HepG2 (cell line): ENCODE data around the gene ING1. TPM values are rescaled to one million over a fixed set of nuclear protein-coding genes. Genes with fewer than 3 reads are reported as not detected.
"Not testable (repeated sequence)": the region's sequence is repeated elsewhere in the genome, so short reads cannot be mapped to it uniquely, and the experiment has no call there.

ENCODE experiments used
- ATAC-seq: fragments of 200-7000 bp; cut with Tn5 transposase; 3 replicates; pipeline ENCODE4 v1.9.1; 2020; ENCODE audit warnings: mild to moderate bottlenecking, moderate library complexity
- BruUV-seq: library from RNA; stranded (reverse); fragments of 400-500 nt; replicated peaks from 2 replicates; lab custom pipeline; 2021; lab: Mats Ljungman, UMichigan
- CTCF ChIA-PET: fragments of 300-600 bp; formaldehyde crosslinking; extraction: SDS; loops from one replicate; lab custom pipeline; 2021; ENCODE audit warnings: low total read pairs, inconsistent platforms, low intra/inter-chr PET ratio; lab: Yijun Ruan, JAX
- POLR2A ChIA-PET: fragments of 350-600 bp; sonication (Branson Sonifier 250); formaldehyde crosslinking; loops from one replicate; lab custom pipeline; 2020; ENCODE audit warnings: antibody characterized with exemption, inconsistent platforms; lab: Yijun Ruan, JAX
- DNase-seq: peaks from one replicate; pipeline ENCODE4 v3.0.0-alpha.2; 2015; ENCODE audit warnings: low spot score
- FAIRE-seq: peaks from 3 replicates; lab custom pipeline; 2011; peaks lifted over from hg19 to GRCh38; lab: Jason Lieb, UNC
- H2AFZ ChIP-seq: one replicate; pipeline ENCODE4 v1.6.1; 2011; ENCODE audit warnings: low read length, inconsistent platforms
- H3K27ac ChIP-seq: fragments of 300-600 bp; 3 replicates; pipeline ENCODE4 v1.8.0; 2011; ENCODE audit warnings: mixed run types, mild to moderate bottlenecking, mixed read lengths, low read length, inconsistent platforms; ENCODE audit not compliant: insufficient read depth; ENCODE audit errors: extremely low read length
- H3K27me3 ChIP-seq, 2 experiments: fragments of 200-600 bp in 1 of 2; 2 replicates in 1 of 2; 3 replicates in 1 of 2; pipeline versions ENCODE4 v1.6.0 to v1.8.0; 2011; ENCODE audit warnings: low read length in 2 of 2, mild to moderate bottlenecking in 2 of 2, moderate library complexity in 2 of 2, inconsistent platforms in 1 of 2; ENCODE audit not compliant: insufficient read depth in 2 of 2, control insufficient read depth in 1 of 2
- H3K36me3 ChIP-seq, 2 experiments: fragments of 200-600 bp in 1 of 2; replicated peaks in 1 of 2; 2 replicates in 1 of 2; 3 replicates in 1 of 2; pipeline versions ENCODE4 v1.5.1 to v1.8.0; 2011; ENCODE audit warnings: low read length in 2 of 2, inconsistent platforms in 1 of 2; ENCODE audit not compliant: insufficient read depth in 2 of 2, control insufficient read depth in 1 of 2
- H3K4me1 ChIP-seq: 2 replicates; pipeline ENCODE4 v1.5.1; 2012; ENCODE audit warnings: low read length, inconsistent platforms; ENCODE audit not compliant: insufficient read depth
- H3K4me2 ChIP-seq: 2 replicates; pipeline ENCODE4 v1.6.0; 2011; ENCODE audit warnings: low read depth, low read length, inconsistent platforms
- H3K4me3 ChIP-seq, 3 experiments: fragments of 200-600 bp in 1 of 3; sonication (generic), shearing (Covaris generic) in 1 of 3; replicated peaks in 1 of 3; 2 replicates each; pipeline ENCODE4 v1.5.1; 2011 to 2016; ENCODE audit warnings: low read length in 3 of 3, inconsistent platforms in 2 of 3, low read depth in 2 of 3, mild to moderate bottlenecking in 2 of 3, control low read depth in 1 of 3, mixed read lengths in 1 of 3; ENCODE audit not compliant: insufficient read depth in 1 of 3
- H3K79me2 ChIP-seq: one replicate; pipeline ENCODE4 v1.6.1; 2011; ENCODE audit warnings: low read length, inconsistent platforms; ENCODE audit not compliant: insufficient read depth
- H3K9ac ChIP-seq: 2 replicates; pipeline ENCODE4 v1.6.0; 2011; ENCODE audit warnings: mild to moderate bottlenecking, low read depth, low read length, inconsistent platforms; ENCODE audit not compliant: insufficient read depth
- H3K9me3 ChIP-seq: 2 replicates; pipeline ENCODE4 v1.5.1; 2012; ENCODE audit warnings: mild to moderate bottlenecking, low read length
- H4K20me1 ChIP-seq: 2 replicates; pipeline ENCODE4 v1.6.0; 2011; ENCODE audit warnings: inconsistent platforms, mild to moderate bottlenecking, low read length, moderate library complexity; ENCODE audit not compliant: insufficient read depth
- ZNF326 ChIP-seq: sonication (generic); formaldehyde crosslinking; IDR thresholded peaks from 2 replicates; pipeline ENCODE4 v1.4.0; 2020; ENCODE audit warnings: missing genetic modification reagents, borderline replicate concordance
- WGBS: methylation state at CpG from one replicate; pipeline ENCODE4 v1.1.6; 2017; ENCODE audit warnings: low lambda C conversion rate; 5-methylcytosine and 5-hydroxymethylcytosine counted together
- in situ Hi-C: cut with HindIII; loops from 2 replicates; pipeline ENCODE4 v1.10.0; 2017; ENCODE audit warnings: low pct_unique_long_range_greater_than_20kb; ENCODE audit not compliant: extremely low pct_ligation_motif_present
- intact Hi-C: fragments of 100-400 bp; cut with micrococcal nuclease; formaldehyde crosslinking; loops from one replicate; pipeline ENCODE4 v1.10.0; 2022; ENCODE audit not compliant: unreplicated experiment
- polyA plus RNA-seq, 8 experiments: library from polyadenylated mRNA; depleted of rRNA in 3 of 8; stranded (reverse) in 7 of 8; unstranded in 1 of 8; fragments of >200 nt; fragmentation: Illumina TruSeq in 4 of 8; extraction: Trizol in 4 of 8; gene quantifications; 2 replicates each; pipeline versions ENCODE4 v1.2.1 to v1.2.3, GENCODE V29; 2011 to 2016; ENCODE audit warnings: low read depth in 4 of 8, missing spikeins in 1 of 8, mixed read lengths in 1 of 8; ENCODE audit not compliant: insufficient read depth in 1 of 8
- total RNA-seq, 5 experiments: library from RNA; depleted of rRNA; stranded (reverse); fragments of >200 nt; fragmentation: Illumina TruSeq; extraction: Trizol; gene quantifications; 2 replicates each; pipeline ENCODE4 v1.2.3, GENCODE V29; 2016; ENCODE audit warnings: low read depth in 1 of 5

ING1 gene
- total and polyA plus RNA-seq, 2 of the 13 experiments (the other 11 are each of a cell fraction or from before 2014, with no cell fraction given) = 8.1 to 16.1 TPM

- in situ Hi-C loops = loop anchor here (10.0 kb wide), 1 partner anchor 214 kb away; the partner anchor contains the start of gene ANKRD10
- ChIA-PET CTCF (no interaction called here), POLR2A (interaction anchor here (0.7 to 3.4 kb wide), 2 partner anchors 12 to 17 kb away, joined by 3 to 10 read pairs; no protein-coding TSS in a partner anchor)
Measured at GRCh38 chr13:110700641-110701040, 12.9 kb upstream of the ING1 start.

GRCh38 chr13:110701061-110701460 is 12.4 kb upstream of the ING1 start:
- H4K20me1 ChIP-seq, H3K4me3 ChIP-seq, CTCF ChIA-PET, H3K27me3 ChIP-seq, H3K4me2 ChIP-seq, ATAC-seq, BruUV-seq, H2AFZ ChIP-seq, H3K9ac ChIP-seq, intact Hi-C loops, H3K27ac ChIP-seq, DNase-seq, H3K9me3 ChIP-seq, FAIRE-seq: not testable (repeated sequence)
- H3K4me1 ChIP-seq = peaks cover 32% of the 10 kb centered on the region
- in situ Hi-C loops = loop anchor here (10.0 kb wide), 1 partner anchor 214 kb away; the partner anchor contains the start of gene ANKRD10
- H3K36me3 ChIP-seq = peaks cover 18 to 44% of the 10 kb centered on the region in 2 experiments; a peak in 4 of 5 replicates
- POLR2A ChIA-PET = interaction anchor here (0.7 to 3.4 kb wide), 2 partner anchors 12 to 17 kb away, joined by 3 to 10 read pairs; no protein-coding TSS in a partner anchor
- H3K79me2 ChIP-seq = peaks cover 17% of the 10 kb centered on the region
- 99% methylated on average over 7 of the region's 7 CpGs for WGBS

More at GRCh38 chr13:110700641-110701040, 12.9 kb upstream of the ING1 start:
- H3K9me3 ChIP-seq = no peaks in the 10 kb centered on the region
- FAIRE-seq (no peak), ATAC-seq (no peak), DNase-seq (no peak)
- peaks cover 17% of the 10 kb centered on the region for H3K79me2 ChIP-seq
- H4K20me1 ChIP-seq = no peaks in the 10 kb centered on the region
- peaks cover 18 to 44% of the 10 kb centered on the region in 2 experiments; a peak in 4 of 5 replicates for H3K36me3 ChIP-seq
- 97% methylated on average over 8 of the region's 8 CpGs for WGBS
- BruUV-seq = no TSS peak
- no peak for TF ChIP-seq ZNF326 (CRISPR knock-in tag)
- no peaks in the 10 kb centered on the region; a peak in 1 of 5 replicates for H3K27me3 ChIP-seq
- H2AFZ ChIP-seq = no peak overlapping the region
- no peak overlapping the region for H3K27ac ChIP-seq
- peaks cover 32% of the 10 kb centered on the region for H3K4me1 ChIP-seq
- H3K9ac ChIP-seq = no peak overlapping the region
- intact Hi-C loops = no loop called here
- H3K4me2 ChIP-seq = no peak overlapping the region
- no peak overlapping the region for H3K4me3 ChIP-seq
